ENCODE results near the gene GAPDH. TPM values are rescaled to one million over a fixed set of nuclear protein-coding genes. Genes with fewer than 3 reads are reported as not detected.
"Not testable (repeated sequence)": the region's sequence is repeated elsewhere in the genome, so short reads cannot be mapped to it uniquely, and the experiment has no call there.

GAPDH gene
- total RNA-seq, 1 donor from 2014 or later = 5,048 TPM

- DNase-seq (ENCODE audit: low read depth) (no peak), FAIRE-seq (no peak)
- TF ChIP-seq CTCF (IDR thresholded peaks at IDR 0.05; ENCODE audit: insufficient read depth, low read length, severe bottlenecking) = no peak
- Histone ChIP-seq H3K4me3 (ENCODE audit: low read depth, low read length) (peak overlapping the region; percentile 59), H3K36me3 (ENCODE audit: control insufficient read depth, insufficient read depth, low read length) (peaks cover 6% of the 10 kb centered on the region), H3K27me3 (ENCODE audit: control insufficient read depth, insufficient read depth, low read length) (no peaks in the 10 kb centered on the region)
Measured at GRCh38 chr12:6494258-6494743, 40.0 kb upstream of the GAPDH start.

DNA sequence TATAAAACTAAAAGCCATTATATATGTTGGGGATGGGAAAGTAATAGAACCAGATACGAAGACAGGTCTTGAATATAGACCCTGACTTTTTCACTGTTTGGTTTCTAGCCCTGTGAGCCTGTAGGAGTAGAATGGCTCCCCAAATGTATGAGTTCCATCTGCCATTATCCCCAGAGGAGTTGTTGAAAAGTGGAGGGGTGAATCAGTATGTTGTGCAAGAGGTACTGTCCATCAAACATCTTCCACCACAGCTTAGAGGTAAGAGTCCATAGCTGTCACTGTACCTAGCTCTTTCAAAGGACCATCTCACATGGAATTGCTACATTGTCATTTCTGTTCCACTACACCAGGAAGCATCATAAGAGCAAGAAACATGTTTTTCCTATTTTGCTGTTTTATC is 39.3 kb upstream of the GAPDH start:
- Histone ChIP-seq H3K4me3 (ENCODE audit: low read depth, low read length) (no peak overlapping the region), H3K27me3 (ENCODE audit: control insufficient read depth, insufficient read depth, low read length) (no peaks in the 10 kb centered on the region), H3K36me3 (ENCODE audit: control insufficient read depth, insufficient read depth, low read length) (peaks cover 8% of the 10 kb centered on the region)
- no peak for TF ChIP-seq CTCF (IDR thresholded peaks at IDR 0.05; ENCODE audit: insufficient read depth, low read length, severe bottlenecking)
- FAIRE-seq (no peak), DNase-seq (ENCODE audit: low read depth) (peak; percentile 45)

DNA sequence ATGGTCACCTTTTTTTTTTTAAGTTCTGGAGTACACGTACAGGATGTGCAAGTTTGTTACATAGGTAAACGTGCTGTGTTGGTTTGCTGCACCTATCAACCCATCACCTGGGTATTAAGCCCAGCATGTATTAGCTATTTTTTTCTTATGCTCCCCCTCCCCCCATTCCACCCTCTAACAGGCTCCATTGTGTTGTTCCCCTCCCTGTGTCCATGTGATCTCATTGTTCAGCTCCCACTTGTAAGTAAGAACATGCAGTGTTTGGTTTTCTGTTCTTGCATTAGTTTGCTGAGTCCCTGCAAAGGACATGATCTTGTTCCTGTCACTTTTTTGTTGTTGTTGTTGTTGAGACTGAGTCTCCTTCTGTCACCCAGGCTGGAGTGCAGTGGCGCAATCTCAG is 37.0 kb upstream of the GAPDH start:
- H3K36me3 ChIP-seq (ENCODE audit: control insufficient read depth, insufficient read depth, low read length); FAIRE-seq; H3K27me3 ChIP-seq (ENCODE audit: control insufficient read depth, insufficient read depth, low read length); H3K4me3 ChIP-seq (ENCODE audit: low read depth, low read length); DNase-seq (ENCODE audit: low read depth): not testable (repeated sequence)

GRCh38 chr12:6500466-6500865 is 33.9 kb upstream of the GAPDH start:
- Histone ChIP-seq H3K4me3 (ENCODE audit: low read depth, low read length) (no peak overlapping the region), H3K27me3 (ENCODE audit: control insufficient read depth, insufficient read depth, low read length) (no peaks in the 10 kb centered on the region), H3K36me3 (ENCODE audit: control insufficient read depth, insufficient read depth, low read length) (peaks cover 5% of the 10 kb centered on the region)
- DNase-seq (ENCODE audit: low read depth) (no peak), FAIRE-seq (no peak)
- TF ChIP-seq CTCF (IDR thresholded peaks at IDR 0.05; ENCODE audit: insufficient read depth, low read length, severe bottlenecking) = no peak

- no peak overlapping the region for H3K4me3 ChIP-seq (ENCODE audit: low read depth, low read length)
- DNase-seq (ENCODE audit: low read depth) = peak; percentile 53
Measured at GRCh38 chr12:6507102-6507998, 27.0 kb upstream of the GAPDH start.

More at GRCh38 chr12:6507102-6507998, 27.0 kb upstream of the GAPDH start:
- no peak for FAIRE-seq
- Histone ChIP-seq H3K27me3 (ENCODE audit: control insufficient read depth, insufficient read depth, low read length) (no peaks in the 10 kb centered on the region), H3K36me3 (ENCODE audit: control insufficient read depth, insufficient read depth, low read length) (peaks cover 9% of the 10 kb centered on the region)
- TF ChIP-seq CTCF (IDR thresholded peaks at IDR 0.05; ENCODE audit: insufficient read depth, low read length, severe bottlenecking) = no peak
